A549 (cell line): ENCODE results near the gene SKIC8. TPM values are rescaled to one million over a fixed set of nuclear protein-coding genes. Genes with fewer than 3 reads are reported as not detected.

Experiments used
- ATAC-seq, 2 experiments: fragments of 200-7000 bp in 1 of 2; fragments of >200 bp in 1 of 2; cut with Nextera tagmentation in 1 of 2; cut with Tn5 transposase in 1 of 2; 3 replicates each; pipeline versions ENCODE4 v1.8.0 to v1.9.1; 2018 to 2020; ENCODE audit warnings: mild to moderate bottlenecking in 1 of 2, moderate library complexity in 1 of 2
- CTCF ChIA-PET: fragments of 300-600 bp; sonication (Branson Sonifier 250); formaldehyde crosslinking; extraction: SDS; loops from one replicate; lab custom pipeline; 2021; ENCODE audit warnings: antibody characterized with exemption, inconsistent platforms; lab: Yijun Ruan, JAX
- POLR2A ChIA-PET: fragments of 350-600 bp; formaldehyde crosslinking; extraction: SDS; loops from one replicate; lab custom pipeline; 2021; ENCODE audit warnings: antibody characterized with exemption, inconsistent platforms; lab: Yijun Ruan, JAX
- DNase-seq, 2 experiments: peaks; one replicate each; pipeline versions ENCODE4 v3.0.0 to v3.0.0-alpha.2; 2011 to 2016; ENCODE audit warnings: low read depth in 1 of 2, low spot score in 1 of 2
- FAIRE-seq: peaks from 2 replicates; lab custom pipeline; 2011; peaks lifted over from hg19 to GRCh38; lab: Jason Lieb, UNC
- H3K27ac ChIP-seq, 2 experiments: fragments of >200 bp; sonication (Bioruptor Twin); formaldehyde crosslinking; 3 replicates each; pipeline ENCODE4 v1.5.1; 2016 to 2017
- H3K4me1 ChIP-seq: fragments of >200 bp; sonication (Bioruptor Twin); formaldehyde crosslinking; 3 replicates; pipeline ENCODE4 v1.6.1; 2016
- H3K4me2 ChIP-seq: fragments of >200 bp; sonication (Bioruptor Twin); formaldehyde crosslinking; 3 replicates; pipeline ENCODE4 v1.6.1; 2016
- H3K4me3 ChIP-seq: fragments of >200 bp; sonication (Bioruptor Twin); formaldehyde crosslinking; 3 replicates; pipeline ENCODE4 v1.5.1; 2016
- H3K9me3 ChIP-seq: fragments of >200 bp; sonication (Bioruptor Twin); formaldehyde crosslinking; 3 replicates; pipeline ENCODE4 v1.6.1; 2016
- CHD2 ChIP-seq: fragments of 150-350 bp; IDR thresholded peaks from 2 replicates; pipeline ENCODE4 v1.6.1; 2014; ENCODE audit warnings: low read length; ENCODE audit not compliant: partially characterized antibody
- FOSB ChIP-seq: fragments of 250-450 bp; sonication (Bioruptor Pico); IDR thresholded peaks from 2 replicates; pipeline ENCODE4 v1.5.0; 2020; ENCODE audit warnings: mild to moderate bottlenecking, moderate library complexity
- FOXS1 ChIP-seq: fragments of 250-450 bp; sonication (Bioruptor Pico); IDR thresholded peaks from 2 replicates; pipeline ENCODE4 v1.5.0; 2020; ENCODE audit warnings: mild to moderate bottlenecking, moderate library complexity
- HOXA7 ChIP-seq: fragments of 250-450 bp; sonication (Bioruptor Pico); IDR thresholded peaks from 2 replicates; pipeline ENCODE4 v1.5.0; 2020; ENCODE audit warnings: mild to moderate bottlenecking, moderate library complexity
- HOXB13 ChIP-seq: fragments of 250-450 bp; sonication (Bioruptor Pico); IDR thresholded peaks from 2 replicates; pipeline ENCODE4 v1.5.0; 2020; ENCODE audit warnings: low read depth, mild to moderate bottlenecking, moderate library complexity
- NPAS2 ChIP-seq: fragments of 250-450 bp; sonication (Bioruptor Pico); IDR thresholded peaks from 2 replicates; pipeline ENCODE4 v1.8.0; 2022; ENCODE audit warnings: mild to moderate bottlenecking, moderate library complexity, borderline replicate concordance
- PHF8 ChIP-seq: fragments of 200-600 bp; sonication (generic); IDR thresholded peaks from 2 replicates; pipeline ENCODE4 v1.6.1; 2016; ENCODE audit warnings: low read depth, mild to moderate bottlenecking, antibody characterized with exemption, moderate library complexity, borderline replicate concordance
- POLR2AphosphoS2 ChIP-seq: conservative IDR thresholded peaks from 2 replicates; pipeline ENCODE4 v1.6.1; 2012; ENCODE audit warnings: low read length, improper control_type of control experiment, inconsistent platforms
- RAD21 ChIP-seq, 2 experiments: fragments of >200 bp in 1 of 2; sonication (Bioruptor Twin) in 1 of 2; formaldehyde crosslinking in 1 of 2; IDR thresholded peaks in 1 of 2; conservative IDR thresholded peaks in 1 of 2; 2 replicates in 1 of 2; 3 replicates in 1 of 2; pipeline ENCODE4 v1.6.1; 2012 to 2018; ENCODE audit warnings: inconsistent platforms in 1 of 2
- RARB ChIP-seq: fragments of 250-450 bp; sonication (Bioruptor Pico); IDR thresholded peaks from 2 replicates; pipeline ENCODE4 v1.8.0; 2021; ENCODE audit warnings: mild to moderate bottlenecking, moderate library complexity
- RFX5 ChIP-seq: fragments of 450-650 bp; IDR thresholded peaks from 2 replicates; pipeline ENCODE4 v1.7.1; 2014; ENCODE audit warnings: antibody characterized with exemption, mild to moderate bottlenecking, moderate library complexity
- ZC3H11A ChIP-seq: fragments of 450-650 bp; IDR thresholded peaks from 2 replicates; pipeline ENCODE4 v1.6.1; 2014; ENCODE audit warnings: antibody characterized with exemption, mild to moderate bottlenecking
- WGBS: methylation state at CpG from one replicate; pipeline ENCODE4 v1.1.6; 2017; ENCODE audit errors: missing lambda C conversion rate; 5-methylcytosine and 5-hydroxymethylcytosine counted together
- polyA plus RNA-seq, 4 experiments: library from polyadenylated mRNA; depleted of rRNA in 3 of 4; stranded (reverse); fragments of >200 nt; fragmentation: RNase III in 1 of 4; extraction: RNeasy Plus Mini Kit Qiagen cat#74134 plus additional on column Dnase treatment in 1 of 4; gene quantifications; 2 replicates in 3 of 4; 3 replicates in 1 of 4; pipeline ENCODE4 v1.2.3, GENCODE V29; 2011 to 2017
- TF ChIP-seq, protein P1 (sequence below): fragments of >200 bp; sonication (Bioruptor Twin); formaldehyde crosslinking; IDR thresholded peaks from 3 replicates; pipeline ENCODE4 v1.5.1; 2016
- TF ChIP-seq, protein P2 (sequence below): fragments of >200 bp; sonication (Bioruptor Twin); formaldehyde crosslinking; IDR thresholded peaks from 2 replicates; pipeline ENCODE4 v1.6.1; 2016
- TF ChIP-seq, protein P3 (sequence below): fragments of 200-600 bp; sonication (generic); IDR thresholded peaks from 2 replicates; pipeline ENCODE4 v1.6.1; 2016; ENCODE audit warnings: antibody characterized with exemption, mild to moderate bottlenecking, moderate library complexity
- TF ChIP-seq, protein P4 (sequence below): fragments of 450-650 bp; IDR thresholded peaks from 2 replicates; pipeline ENCODE4 v1.6.1; 2014; ENCODE audit warnings: antibody characterized with exemption
- TF ChIP-seq, protein P5 (sequence below): IDR thresholded peaks from 2 replicates; pipeline ENCODE4 v1.6.1; 2012
- TF ChIP-seq, protein P6 (sequence below): fragments of 250-450 bp; sonication (Bioruptor Pico); IDR thresholded peaks from 2 replicates; pipeline ENCODE4 v1.5.0; 2021; ENCODE audit warnings: mild to moderate bottlenecking, moderate library complexity, borderline replicate concordance
- TF ChIP-seq, protein P7 (sequence below): fragments of 250-450 bp; sonication (Bioruptor Pico); IDR thresholded peaks from 2 replicates; pipeline ENCODE4 v1.5.0; 2020; ENCODE audit warnings: low read depth, mild to moderate bottlenecking, moderate library complexity
- TF ChIP-seq, protein P8 (sequence below): fragments of 150-350 bp; IDR thresholded peaks from 2 replicates; pipeline ENCODE4 v1.6.1; 2014; ENCODE audit warnings: low read depth, mild to moderate bottlenecking, low read length

SKIC8 gene
- polyA plus RNA-seq, 2 of the 4 experiments (the other 2 are of a cell fraction): 143 to 177 TPM

DNA sequence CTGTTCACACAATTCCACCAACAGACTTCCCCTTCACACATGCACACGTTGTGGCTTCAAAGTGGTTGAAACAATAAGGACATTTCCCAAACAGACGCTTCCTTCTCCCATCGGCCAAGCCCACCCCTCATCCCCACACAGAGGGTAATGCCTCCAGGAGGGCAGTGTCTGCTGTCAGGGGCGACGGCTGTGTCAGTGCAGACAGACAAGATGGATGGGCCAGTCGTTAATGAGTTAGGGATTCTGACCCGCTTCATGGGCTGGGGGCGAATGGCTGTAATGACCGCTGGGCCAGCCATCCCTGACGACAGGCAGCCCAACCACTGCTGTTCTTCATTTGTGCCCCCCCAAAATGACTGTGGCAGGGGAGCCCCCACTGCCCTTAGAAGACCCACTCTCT is 20.2 kb upstream of the SKIC8 start:
- DNase-seq: no peak
- H3K4me3 ChIP-seq: no peak overlapping the region
- no peak for ATAC-seq
- FAIRE-seq: no peak
- WGBS: 80% methylated on average over 10 of the region's 10 CpGs
- no peak for TF ChIP-seq CHD2
- TF ChIP-seq FOSB (CRISPR knock-in tag): no peak
- TF ChIP-seq RARB (CRISPR knock-in tag): no peak
- TF ChIP-seq, protein P1, sequence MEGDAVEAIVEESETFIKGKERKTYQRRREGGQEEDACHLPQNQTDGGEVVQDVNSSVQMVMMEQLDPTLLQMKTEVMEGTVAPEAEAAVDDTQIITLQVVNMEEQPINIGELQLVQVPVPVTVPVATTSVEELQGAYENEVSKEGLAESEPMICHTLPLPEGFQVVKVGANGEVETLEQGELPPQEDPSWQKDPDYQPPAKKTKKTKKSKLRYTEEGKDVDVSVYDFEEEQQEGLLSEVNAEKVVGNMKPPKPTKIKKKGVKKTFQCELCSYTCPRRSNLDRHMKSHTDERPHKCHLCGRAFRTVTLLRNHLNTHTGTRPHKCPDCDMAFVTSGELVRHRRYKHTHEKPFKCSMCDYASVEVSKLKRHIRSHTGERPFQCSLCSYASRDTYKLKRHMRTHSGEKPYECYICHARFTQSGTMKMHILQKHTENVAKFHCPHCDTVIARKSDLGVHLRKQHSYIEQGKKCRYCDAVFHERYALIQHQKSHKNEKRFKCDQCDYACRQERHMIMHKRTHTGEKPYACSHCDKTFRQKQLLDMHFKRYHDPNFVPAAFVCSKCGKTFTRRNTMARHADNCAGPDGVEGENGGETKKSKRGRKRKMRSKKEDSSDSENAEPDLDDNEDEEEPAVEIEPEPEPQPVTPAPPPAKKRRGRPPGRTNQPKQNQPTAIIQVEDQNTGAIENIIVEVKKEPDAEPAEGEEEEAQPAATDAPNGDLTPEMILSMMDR: no peak
- no peak for TF ChIP-seq RAD21 (conservative IDR thresholded peaks at IDR 0.05 in 1 of 2, IDR thresholded peaks at IDR 0.05 in 1 of 2)
- TF ChIP-seq, protein P2, sequence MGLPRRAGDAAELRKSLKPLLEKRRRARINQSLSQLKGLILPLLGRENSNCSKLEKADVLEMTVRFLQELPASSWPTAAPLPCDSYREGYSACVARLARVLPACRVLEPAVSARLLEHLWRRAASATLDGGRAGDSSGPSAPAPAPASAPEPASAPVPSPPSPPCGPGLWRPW: no peak
- TF ChIP-seq FOXS1 (CRISPR knock-in tag): no peak
- TF ChIP-seq HOXB13 (CRISPR knock-in tag): no peak
- TF ChIP-seq, protein P3, sequence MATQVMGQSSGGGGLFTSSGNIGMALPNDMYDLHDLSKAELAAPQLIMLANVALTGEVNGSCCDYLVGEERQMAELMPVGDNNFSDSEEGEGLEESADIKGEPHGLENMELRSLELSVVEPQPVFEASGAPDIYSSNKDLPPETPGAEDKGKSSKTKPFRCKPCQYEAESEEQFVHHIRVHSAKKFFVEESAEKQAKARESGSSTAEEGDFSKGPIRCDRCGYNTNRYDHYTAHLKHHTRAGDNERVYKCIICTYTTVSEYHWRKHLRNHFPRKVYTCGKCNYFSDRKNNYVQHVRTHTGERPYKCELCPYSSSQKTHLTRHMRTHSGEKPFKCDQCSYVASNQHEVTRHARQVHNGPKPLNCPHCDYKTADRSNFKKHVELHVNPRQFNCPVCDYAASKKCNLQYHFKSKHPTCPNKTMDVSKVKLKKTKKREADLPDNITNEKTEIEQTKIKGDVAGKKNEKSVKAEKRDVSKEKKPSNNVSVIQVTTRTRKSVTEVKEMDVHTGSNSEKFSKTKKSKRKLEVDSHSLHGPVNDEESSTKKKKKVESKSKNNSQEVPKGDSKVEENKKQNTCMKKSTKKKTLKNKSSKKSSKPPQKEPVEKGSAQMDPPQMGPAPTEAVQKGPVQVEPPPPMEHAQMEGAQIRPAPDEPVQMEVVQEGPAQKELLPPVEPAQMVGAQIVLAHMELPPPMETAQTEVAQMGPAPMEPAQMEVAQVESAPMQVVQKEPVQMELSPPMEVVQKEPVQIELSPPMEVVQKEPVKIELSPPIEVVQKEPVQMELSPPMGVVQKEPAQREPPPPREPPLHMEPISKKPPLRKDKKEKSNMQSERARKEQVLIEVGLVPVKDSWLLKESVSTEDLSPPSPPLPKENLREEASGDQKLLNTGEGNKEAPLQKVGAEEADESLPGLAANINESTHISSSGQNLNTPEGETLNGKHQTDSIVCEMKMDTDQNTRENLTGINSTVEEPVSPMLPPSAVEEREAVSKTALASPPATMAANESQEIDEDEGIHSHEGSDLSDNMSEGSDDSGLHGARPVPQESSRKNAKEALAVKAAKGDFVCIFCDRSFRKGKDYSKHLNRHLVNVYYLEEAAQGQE: no peak
- TF ChIP-seq, protein P4, sequence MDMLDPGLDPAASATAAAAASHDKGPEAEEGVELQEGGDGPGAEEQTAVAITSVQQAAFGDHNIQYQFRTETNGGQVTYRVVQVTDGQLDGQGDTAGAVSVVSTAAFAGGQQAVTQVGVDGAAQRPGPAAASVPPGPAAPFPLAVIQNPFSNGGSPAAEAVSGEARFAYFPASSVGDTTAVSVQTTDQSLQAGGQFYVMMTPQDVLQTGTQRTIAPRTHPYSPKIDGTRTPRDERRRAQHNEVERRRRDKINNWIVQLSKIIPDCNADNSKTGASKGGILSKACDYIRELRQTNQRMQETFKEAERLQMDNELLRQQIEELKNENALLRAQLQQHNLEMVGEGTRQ: no peak
- TF ChIP-seq ZC3H11A: no peak
- TF ChIP-seq PHF8: no peak
- no peak for TF ChIP-seq NPAS2 (CRISPR knock-in tag)
- TF ChIP-seq, protein P5, sequence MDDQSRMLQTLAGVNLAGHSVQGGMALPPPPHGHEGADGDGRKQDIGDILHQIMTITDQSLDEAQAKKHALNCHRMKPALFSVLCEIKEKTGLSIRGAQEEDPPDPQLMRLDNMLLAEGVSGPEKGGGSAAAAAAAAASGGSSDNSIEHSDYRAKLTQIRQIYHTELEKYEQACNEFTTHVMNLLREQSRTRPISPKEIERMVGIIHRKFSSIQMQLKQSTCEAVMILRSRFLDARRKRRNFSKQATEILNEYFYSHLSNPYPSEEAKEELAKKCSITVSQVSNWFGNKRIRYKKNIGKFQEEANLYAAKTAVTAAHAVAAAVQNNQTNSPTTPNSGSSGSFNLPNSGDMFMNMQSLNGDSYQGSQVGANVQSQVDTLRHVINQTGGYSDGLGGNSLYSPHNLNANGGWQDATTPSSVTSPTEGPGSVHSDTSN: no peak
- TF ChIP-seq, protein P6, sequence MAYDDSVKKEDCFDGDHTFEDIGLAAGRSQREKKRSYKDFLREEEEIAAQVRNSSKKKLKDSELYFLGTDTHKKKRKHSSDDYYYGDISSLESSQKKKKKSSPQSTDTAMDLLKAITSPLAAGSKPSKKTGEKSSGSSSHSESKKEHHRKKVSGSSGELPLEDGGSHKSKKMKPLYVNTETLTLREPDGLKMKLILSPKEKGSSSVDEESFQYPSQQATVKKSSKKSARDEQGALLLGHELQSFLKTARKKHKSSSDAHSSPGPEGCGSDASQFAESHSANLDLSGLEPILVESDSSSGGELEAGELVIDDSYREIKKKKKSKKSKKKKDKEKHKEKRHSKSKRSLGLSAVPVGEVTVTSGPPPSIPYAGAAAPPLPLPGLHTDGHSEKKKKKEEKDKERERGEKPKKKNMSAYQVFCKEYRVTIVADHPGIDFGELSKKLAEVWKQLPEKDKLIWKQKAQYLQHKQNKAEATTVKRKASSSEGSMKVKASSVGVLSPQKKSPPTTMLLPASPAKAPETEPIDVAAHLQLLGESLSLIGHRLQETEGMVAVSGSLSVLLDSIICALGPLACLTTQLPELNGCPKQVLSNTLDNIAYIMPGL: no peak
- TF ChIP-seq, protein P7, sequence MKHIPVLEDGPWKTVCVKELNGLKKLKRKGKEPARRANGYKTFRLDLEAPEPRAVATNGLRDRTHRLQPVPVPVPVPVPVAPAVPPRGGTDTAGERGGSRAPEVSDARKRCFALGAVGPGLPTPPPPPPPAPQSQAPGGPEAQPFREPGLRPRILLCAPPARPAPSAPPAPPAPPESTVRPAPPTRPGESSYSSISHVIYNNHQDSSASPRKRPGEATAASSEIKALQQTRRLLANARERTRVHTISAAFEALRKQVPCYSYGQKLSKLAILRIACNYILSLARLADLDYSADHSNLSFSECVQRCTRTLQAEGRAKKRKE (CRISPR knock-in tag): no peak
- TF ChIP-seq, protein P8, sequence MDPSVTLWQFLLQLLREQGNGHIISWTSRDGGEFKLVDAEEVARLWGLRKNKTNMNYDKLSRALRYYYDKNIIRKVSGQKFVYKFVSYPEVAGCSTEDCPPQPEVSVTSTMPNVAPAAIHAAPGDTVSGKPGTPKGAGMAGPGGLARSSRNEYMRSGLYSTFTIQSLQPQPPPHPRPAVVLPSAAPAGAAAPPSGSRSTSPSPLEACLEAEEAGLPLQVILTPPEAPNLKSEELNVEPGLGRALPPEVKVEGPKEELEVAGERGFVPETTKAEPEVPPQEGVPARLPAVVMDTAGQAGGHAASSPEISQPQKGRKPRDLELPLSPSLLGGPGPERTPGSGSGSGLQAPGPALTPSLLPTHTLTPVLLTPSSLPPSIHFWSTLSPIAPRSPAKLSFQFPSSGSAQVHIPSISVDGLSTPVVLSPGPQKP: no peak
- TF ChIP-seq RFX5: no peak
- TF ChIP-seq POLR2AphosphoS2: no peak
- TF ChIP-seq HOXA7 (CRISPR knock-in tag): no peak
- H3K9me3 ChIP-seq: no peaks in the 10 kb centered on the region
- ChIA-PET POLR2A (no interaction called here), CTCF (interaction anchor here (15.9 to 19.9 kb wide), 2 partner anchors 12 to 96 kb away, joined by 169 to 571 read pairs; no protein-coding TSS in a partner anchor)
- no peak overlapping the region for H3K27ac ChIP-seq
- H3K4me2 ChIP-seq: no peak overlapping the region
- H3K4me1 ChIP-seq: peaks cover 8% of the 10 kb centered on the region; the same call in 1 of the 3 replicates
